HEK293T (cell line): ENCODE data around the gene UQCRC2.

Experiments used
- ARNT ChIP-seq: fragments of 450-650 bp; IDR thresholded peaks from 2 replicates; pipeline ENCODE4 v1.6.1; 2017; ENCODE audit warnings: mild to moderate bottlenecking
- BHLHE40 ChIP-seq: fragments of 450-650 bp; IDR thresholded peaks from 2 replicates; pipeline ENCODE4 v1.6.1; 2016; ENCODE audit warnings: mild to moderate bottlenecking, moderate library complexity, borderline replicate concordance
- FOXM1 ChIP-seq: fragments of 450-650 bp; IDR thresholded peaks from 2 replicates; pipeline ENCODE4 v1.6.1; 2017; ENCODE audit warnings: mild to moderate bottlenecking, borderline replicate concordance
- HDGF ChIP-seq: fragments of 450-650 bp; IDR thresholded peaks from 2 replicates; pipeline ENCODE4 v1.6.1; 2017; ENCODE audit warnings: antibody characterized with exemption, borderline replicate concordance
- LEF1 ChIP-seq: fragments of 450-650 bp; IDR thresholded peaks from 2 replicates; pipeline ENCODE4 v1.6.1; 2017; ENCODE audit warnings: mild to moderate bottlenecking, borderline replicate concordance
- NFRKB ChIP-seq: fragments of 450-650 bp; IDR thresholded peaks from 2 replicates; pipeline ENCODE4 v1.6.1; 2016; ENCODE audit warnings: mild to moderate bottlenecking, moderate library complexity
- SP1 ChIP-seq: fragments of 450-650 bp; IDR thresholded peaks from 2 replicates; pipeline ENCODE4 v1.6.1; 2017
- SUZ12 ChIP-seq: fragments of 450-650 bp; IDR thresholded peaks from 2 replicates; pipeline ENCODE4 v1.6.1; 2016; ENCODE audit warnings: mild to moderate bottlenecking
- ZNF384 ChIP-seq: fragments of 450-650 bp; IDR thresholded peaks from 2 replicates; pipeline ENCODE4 v1.6.1; 2016

DNA sequence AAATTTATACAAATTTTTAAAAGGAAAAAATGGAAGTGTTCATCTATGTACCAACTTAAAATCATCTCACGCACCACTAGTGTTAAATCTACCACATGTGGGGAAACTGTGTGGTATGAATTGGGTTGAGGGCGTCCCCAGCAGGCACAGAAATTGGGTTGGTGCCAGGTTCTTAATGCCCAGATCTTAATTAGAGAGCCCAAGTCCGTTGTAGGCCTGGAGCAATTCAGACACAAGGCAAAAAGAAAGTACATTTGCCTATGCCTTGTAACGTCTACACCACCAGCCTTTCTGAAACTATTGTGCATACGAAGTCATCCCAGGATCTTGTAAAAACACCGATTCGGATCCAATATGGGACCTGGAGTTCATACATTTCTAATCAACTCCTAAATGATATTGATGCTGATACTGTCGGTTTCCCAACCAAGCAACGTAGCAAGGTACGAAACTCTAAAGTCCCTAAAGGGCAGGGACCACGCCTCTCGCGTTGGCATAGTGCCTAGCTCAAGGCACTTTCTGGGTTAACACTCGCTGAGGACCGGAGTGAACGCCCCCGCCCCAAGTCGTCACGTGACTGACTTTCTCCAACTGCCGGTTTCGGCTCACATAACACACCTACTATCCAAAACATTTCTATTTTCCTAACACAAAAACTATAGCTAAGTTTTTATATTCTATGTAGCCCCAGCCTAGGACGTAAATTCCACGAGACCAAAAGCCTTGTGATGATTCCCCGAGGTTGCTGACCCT is 945 bp upstream of the UQCRC2 start:
- TF ChIP-seq FOXM1 (no peak), ZNF384 (no peak), SP1 (no peak), LEF1 (no peak), ARNT (no peak), BHLHE40 (no peak), HDGF (no peak), SUZ12 (no peak), NFRKB (no peak)
